Stimulated activated CD4-positive, alpha-beta T cell treated with anti-CD3 and anti-CD28 coated beads, Interleukin-1b, Interleukin-23, amount 100 ng/mL, for 1 hour (primary cell): ENCODE data around the gene CUL9.
"Not testable (repeated sequence)": the region's sequence is repeated elsewhere in the genome, so short reads cannot be mapped to it uniquely, and the experiment has no call there.

Source experiments
- DNase-seq, 2 donors: peaks; one replicate each; pipeline ENCODE4 v3.0.0-alpha.2; 2020; ENCODE audit warnings: low read depth in 2 of 2

Gene CUL9

DNA sequence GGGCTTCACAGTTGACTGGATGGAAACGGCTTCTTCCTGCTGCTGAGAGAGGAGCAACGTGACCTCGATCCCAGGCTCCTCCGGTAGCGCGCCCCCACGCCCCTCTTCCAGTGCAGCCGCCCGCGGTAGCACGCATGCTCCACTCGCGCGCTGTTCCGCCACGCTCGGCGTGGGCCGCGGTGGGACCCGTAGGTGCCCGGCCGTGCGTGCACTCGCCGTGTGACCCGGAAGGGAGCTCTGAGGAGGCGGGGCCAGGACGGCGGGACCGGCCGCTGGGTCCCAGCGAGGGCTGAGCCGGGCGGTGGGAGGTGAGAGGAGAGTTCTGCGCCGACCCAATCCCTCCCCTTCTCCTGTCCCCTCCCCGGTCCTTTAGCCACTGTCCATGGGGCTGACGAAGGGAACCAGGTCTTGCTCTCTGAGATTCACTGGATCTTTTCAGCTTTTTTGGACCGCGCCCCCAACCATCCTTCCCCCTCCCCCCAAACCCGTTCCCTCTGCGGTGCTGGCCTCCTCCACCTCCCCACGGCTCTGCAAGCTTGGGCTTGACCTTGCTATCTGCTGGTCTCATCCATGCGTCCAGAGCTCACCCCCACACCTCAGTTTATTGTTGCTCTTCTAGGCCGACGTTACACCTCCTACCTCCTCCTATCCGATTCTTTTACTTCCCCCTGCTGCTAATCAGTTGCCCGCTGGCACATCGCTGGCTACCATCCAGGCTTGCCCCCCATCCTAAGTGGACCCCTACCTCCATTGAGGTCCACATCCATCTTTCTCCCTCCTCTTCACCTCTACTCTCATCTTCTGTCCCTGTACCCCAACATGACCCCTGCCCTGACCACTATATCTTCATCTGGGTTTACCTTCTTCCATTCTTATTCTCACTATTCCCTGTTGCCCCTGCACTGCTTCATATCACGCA is at the start of gene CUL9:
Gene CUL9 (plus strand): TSS at position 255 of the 919 bp plus-strand sequence. CDS start 2,115 bp downstream, outside the sequence.
- peak; percentile 47 to 60 for DNase-seq

DNA sequence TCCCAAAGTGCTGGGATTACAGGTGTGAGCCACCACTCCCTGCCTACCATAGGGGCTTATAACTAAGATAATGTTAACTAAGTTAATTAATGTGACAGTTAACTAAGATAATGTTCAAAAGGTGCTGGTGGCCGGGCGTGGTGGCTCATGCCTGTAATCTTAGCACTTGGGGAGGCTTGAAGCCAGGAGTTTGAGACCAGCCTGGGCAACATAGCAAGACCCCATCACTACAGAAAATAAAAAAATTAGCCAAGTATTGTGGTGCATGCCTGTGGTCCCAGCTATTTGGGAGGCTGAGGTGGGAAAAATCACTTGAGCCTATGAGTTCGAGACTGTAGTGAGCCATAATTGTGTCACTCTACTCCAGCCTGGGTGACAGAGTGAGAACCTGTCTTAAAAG is 43.7 kb upstream of the CUL9 start:
- DNase-seq, result no peak

DNA sequence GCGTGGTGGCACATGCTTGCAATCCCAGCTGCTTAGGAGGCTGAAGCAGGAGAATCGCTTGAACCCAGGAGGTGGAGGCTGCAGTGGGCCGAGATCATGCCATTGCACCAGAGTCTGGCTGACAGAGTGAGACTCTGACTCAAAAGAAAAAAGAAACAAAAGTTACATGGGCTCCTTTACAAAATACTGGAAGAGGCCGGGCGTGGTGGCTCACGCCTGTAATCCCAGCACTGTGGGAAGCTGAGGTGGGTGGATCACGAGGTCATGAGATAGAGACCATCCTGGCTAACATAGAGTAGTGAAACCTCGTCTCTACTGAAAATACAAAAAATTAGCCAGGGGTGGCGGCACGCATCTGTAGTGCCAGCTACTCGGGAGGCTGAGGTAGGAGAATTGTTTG is 42.0 kb upstream of the CUL9 start:
- not testable (repeated sequence) for DNase-seq

DNA sequence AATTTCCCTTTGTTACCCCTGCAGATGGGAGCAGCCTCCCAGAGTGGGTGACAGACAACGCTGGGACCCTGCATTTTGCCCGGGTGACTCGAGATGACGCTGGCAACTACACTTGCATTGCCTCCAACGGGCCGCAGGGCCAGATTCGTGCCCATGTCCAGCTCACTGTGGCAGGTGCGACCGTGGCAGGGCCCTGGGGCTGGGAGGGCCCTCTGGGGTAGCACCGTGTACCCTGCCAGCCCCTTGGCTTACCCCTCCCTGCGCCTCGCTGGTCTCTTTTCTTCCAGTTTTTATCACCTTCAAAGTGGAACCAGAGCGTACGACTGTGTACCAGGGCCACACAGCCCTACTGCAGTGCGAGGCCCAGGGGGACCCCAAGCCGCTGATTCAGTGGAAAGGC is 40.4 kb upstream of the CUL9 start:
- DNase-seq, result no peak

DNA sequence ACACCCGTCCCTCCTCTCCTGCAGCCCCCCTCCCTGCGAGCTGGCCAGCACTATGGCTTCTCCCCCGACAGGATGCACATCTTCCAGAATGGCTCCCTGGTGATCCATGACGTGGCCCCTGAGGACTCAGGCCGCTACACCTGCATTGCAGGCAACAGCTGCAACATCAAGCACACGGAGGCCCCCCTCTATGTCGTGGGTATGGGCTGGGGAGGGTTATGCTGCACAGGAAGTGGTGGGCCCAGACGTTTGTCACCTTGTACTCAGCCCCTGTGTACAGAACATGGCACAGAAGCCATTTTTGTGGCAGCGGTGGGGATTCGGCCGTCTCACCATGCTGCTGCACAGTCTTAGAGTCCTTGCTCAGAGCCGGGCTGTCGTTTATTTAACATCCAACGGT is 39.9 kb upstream of the CUL9 start:
- no peak for DNase-seq

DNA sequence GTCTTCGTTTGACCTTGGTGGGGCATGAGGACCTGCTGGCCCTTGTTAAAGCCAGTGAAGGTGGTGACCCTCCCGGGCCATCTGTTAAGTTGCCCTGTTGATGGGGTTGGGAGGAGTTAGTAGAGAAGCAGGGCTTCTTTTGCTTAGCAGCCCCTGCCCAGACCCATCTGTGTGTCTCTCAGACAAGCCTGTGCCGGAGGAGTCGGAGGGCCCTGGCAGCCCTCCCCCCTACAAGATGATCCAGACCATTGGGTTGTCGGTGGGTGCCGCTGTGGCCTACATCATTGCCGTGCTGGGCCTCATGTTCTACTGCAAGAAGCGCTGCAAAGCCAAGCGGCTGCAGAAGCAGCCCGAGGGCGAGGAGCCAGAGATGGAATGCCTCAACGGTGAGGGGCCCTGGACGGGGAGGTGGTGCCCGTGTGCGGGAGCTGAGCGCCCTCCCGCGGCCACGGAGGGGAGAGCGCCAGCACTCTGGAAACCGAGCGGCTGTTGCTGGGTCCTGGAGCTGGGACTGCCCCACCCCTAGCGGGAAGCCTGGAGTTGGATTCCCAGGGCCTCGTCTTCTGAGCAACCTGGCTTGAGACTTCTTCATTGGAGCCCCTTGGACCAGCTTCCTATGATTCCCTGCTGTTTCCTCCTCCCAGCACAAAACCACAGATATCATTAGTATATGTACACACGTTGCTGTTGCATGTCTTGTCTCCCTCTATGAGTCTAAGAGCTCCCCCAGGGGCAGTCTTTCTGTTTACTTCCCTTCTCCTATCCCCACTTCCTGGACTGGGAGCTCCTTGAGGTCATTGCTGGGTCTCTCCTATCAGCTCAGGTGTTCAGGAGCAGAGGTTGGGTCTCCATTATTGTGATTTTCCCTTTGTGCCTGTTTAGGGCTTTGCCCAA is 38.5 kb upstream of the CUL9 start:
- DNase-seq, result peak; percentile 42 to 50

DNA sequence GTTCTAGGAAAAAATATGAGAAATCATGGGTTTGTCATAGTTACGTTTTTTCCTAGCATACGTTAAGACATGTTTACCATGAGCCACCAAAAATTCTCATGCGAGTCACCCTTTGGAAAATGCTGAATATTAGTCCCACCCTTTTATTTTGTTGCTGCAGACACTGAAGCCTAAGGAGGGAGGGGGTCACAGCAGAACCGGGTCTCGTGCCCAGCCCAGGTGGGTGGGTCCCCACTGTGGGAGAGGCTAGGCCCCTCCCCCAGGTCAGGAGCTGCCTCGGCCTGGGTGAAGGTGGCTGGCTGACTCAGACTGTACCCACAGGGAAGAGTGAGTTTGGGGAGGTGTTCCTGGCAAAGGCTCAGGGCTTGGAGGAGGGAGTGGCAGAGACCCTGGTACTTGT is 37.1 kb upstream of the CUL9 start:
- no peak for DNase-seq

DNA sequence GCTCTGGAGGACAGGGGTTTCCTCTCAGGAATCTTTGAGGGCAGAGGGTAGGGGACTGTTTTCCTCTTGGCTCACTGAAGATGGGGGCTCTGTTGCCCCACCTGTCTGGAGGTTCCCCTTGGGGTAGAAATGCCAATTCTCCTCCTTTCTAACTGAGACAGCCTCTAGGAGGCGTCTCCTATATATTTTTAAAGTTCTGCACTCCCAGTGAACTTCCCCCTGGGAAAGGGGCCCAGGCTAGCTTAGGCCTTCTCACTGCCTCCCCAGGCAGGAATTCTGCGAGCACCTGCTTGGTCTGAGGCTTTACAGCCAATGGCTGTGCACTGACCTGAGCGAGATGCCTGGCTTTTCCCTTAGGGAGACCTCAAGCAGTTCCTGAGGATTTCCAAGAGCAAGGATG is 35.7 kb upstream of the CUL9 start:
- DNase-seq, result no peak

DNA sequence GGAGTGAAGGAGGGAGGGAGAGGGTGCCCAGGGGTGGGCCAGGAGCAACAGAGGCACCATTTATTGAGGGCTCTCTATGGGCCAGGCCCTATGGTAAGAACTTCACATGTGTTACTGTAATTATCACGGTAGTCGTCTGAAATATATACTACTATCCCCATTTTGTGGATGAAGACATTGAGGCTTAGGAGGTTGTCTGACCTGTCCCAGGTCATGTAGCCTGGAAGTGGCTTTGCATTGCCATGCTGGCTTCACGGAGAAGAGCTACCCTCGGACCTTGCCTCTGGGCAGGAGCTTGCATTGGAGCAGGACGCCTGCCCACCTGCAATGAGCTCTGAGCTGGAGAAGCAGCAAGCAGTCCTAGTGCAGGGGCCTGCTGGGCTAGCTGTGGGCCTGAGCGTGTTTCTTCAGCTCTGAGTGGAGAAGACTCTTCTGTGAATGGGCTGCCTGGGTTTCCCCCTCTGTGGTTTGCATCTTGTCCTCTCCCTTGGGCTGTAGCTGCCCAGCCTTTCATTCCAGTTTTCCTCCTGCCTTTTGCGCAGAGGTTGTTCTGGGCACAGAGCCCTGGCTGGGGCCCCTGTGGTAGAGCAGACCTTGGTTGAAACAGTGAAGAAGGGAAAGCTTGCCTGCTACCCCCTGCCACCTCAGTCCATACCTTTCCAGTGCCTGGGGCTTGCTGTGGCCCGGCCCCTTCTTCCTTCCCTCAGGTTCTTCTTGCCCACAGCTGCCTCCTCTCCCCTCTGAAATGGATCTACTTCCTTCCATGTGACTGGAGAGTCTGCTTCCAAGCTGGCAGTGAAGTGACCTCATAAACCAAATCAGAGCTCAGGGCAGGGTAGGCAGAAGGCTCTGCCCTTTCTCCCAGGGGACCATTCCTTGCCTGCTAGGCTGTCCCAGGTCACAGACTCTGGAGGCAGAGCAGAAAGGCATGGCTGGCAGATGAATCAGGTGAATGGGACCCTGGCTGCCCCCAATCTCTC is 35.0 kb upstream of the CUL9 start:
- DNase-seq, result no peak

DNA sequence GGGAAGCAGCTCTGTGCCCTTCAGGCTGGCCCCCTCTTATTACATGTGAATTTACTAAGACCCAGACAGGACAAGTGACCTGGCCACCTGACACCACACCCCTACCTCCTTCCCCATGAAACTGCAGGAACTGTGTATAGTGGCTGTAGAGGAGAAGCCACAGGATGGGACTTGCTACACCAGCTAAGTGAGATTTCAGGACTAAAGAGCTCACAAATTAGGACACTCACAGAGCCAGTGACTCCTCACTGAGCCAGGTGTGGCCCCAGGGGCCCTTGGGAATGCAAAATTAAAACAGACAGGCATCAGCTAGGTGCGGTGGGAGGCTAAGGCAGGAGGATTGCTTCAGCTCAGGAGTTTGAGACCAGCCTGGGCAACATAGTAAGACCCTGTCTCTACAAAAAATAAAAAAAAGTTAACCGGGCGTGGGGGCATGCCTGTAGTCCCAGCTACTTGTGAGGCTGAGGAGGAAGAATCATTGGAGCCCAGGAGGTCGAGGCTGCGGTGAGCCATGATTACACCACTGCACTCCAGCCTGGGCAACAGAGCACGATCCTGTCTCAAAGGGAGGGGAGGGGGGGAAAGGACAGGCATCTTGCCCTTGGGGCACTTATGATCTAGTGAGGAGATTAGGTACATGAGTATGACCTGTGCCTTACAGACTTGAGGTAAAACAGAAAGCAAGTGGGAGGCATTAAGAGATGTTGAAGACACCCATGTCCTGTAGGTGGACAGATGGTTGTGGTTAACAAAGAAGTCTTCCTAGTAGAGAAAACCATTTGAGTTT is 34.1 kb upstream of the CUL9 start:
- no peak for DNase-seq

DNA sequence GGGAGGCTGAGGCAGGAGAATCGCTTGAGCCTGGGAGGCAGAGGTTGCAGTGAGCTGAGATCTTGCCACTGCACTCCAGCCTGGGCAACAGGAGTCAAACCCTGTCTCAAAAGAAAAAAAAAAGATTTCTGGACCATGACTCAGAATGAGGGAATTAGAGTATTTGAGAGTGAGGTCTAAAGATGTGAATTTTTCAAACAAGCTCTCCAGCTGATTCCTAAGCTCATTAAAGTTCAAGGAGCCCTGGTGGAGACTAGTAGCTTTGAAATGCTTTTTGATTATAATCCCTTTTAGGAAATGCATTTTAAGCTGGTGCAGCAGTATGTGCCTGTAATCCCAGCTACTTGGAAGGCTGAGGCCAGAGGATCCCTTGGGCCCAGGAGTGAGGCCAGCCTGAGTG is 32.7 kb upstream of the CUL9 start:
- DNase-seq, result no peak

DNA sequence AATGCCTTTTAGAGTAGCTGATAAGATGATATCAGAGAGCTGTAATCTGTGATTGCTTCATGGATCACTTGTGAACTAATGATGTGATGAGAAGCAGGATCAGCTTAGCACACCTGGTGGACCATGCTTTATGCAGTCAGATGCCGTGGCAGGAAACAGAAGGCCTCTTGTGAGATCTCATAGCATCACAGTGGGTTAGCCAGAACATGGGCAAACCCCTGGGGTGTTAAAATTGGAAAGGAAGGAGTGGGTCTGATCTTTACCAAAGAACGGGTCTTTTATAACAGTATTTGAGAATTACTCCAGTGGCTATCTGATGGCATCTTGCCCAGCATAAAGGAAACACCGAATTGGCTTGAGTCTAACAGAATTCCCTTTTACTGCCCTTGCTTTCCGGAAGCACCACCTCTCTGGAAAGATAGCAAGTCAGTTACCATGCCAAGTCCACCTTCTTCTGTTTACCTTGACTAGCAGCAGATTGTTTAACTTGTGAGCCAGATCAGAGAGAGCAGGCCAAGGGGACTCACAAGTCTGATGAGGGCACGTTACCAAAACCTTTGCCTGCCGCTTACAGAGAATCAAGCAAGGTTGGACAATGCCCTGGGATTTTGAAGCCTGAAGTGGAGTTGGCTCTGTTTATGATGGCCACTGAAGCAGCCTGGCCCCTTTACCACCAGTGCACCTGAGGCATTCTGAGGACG is 31.8 kb upstream of the CUL9 start:
- DNase-seq, result no peak

DNA sequence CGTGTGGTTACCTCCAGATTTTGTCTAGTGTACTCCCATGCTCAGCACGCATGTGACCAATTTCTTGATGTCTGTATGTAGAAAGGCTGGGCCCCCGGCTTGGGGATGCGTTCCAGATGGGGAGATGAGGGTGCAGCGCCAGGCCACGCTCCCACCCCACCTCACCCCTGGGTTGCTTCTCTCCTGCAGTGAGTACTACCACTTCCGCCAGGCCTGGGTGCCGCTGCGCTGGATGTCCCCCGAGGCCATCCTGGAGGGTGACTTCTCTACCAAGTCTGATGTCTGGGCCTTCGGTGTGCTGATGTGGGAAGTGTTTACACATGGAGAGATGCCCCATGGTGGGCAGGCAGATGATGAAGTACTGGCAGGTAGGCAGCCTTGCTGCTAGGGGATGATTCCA is 22.4 kb upstream of the CUL9 start:
- DNase-seq, result no peak

DNA sequence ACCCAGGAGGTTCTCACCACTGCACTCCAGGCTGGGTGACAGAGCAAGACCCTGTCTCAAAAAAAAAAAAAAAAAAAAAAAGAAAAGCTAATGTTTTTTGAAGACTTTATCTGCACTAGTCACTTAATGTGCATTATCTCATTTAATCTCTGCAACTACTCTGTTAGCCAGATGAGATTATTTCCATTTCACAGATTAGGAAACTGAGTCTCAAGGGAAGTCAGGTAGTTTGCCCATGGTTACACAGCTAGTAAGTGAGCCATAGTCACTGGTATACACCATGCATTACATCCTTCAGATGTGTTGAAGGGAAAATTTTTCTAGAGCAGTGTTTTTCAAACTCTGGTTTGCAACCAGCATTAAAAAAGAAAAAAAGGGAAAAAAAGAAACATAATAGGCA is 18.1 kb upstream of the CUL9 start:
- DNase-seq, result no peak

DNA sequence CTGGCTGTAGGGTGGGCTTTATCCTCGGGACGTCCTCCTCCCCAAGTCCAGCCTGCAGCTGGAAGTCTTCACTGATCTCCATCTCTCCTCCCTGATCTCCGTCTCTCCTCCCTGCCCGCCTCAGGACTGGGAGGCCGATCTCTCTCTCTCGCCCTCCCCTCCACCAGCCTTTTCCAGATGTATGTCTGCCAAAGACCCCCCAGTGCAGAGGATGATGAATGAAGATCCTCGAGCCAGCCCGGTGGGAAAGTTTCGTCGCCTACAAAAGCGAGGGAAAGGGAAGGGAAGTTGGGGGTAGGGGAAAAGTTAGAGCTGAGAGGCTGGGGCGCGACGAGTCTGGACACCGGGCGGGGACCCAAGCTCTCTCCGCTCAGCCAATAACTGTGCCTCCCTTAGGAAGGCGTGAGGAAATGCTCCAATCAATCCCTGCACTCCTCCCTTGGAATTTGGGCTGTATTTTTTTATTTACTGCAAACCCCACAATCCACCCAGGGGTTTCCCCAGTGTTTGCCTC is 11.5 kb upstream of the CUL9 start:
- no peak for DNase-seq

DNA sequence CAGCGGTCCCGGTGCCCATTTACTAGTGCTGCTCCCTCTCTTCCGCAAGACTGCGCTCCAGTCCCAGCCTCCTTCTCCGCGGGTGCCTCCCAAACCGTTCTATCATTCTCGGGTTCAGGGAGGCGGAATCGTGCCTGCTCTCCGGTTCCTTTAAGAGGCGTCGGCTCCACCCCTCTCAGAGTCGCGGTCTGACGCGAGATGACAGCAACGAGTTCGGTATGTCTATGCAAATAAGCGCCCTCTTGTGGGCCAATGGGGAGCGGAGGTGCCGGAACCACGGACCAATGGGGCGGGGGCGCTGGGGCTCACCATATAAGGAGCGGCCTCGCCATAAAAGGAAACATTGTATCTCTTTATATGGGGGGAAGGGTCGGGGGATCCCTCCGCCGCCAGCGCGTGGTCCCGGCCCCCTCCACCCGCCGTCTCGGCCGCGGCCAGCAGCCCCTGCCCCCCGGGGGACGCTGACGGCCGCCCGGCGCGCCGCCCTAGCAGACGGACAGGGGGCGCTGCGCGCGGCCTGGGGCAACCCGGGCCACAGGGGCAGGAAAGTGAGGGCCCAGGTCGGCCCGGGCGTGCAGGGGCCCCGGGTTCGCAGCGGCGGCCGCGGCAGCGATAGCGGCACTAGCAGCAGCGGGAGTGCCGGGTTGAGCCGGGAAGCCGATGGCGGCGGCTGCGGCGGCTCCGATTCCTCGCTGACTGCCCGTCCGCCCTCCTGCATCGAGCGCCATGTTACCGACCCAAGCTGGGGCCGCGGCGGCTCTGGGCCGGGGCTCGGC is 10.9 kb upstream of the CUL9 start, which contains the start of gene SRF:
Gene SRF (plus strand): TSS at position 339 of the 776 bp plus-strand sequence. CDS start 388 bp downstream, at position 727.
- peak; percentile 96 to 97 for DNase-seq

DNA sequence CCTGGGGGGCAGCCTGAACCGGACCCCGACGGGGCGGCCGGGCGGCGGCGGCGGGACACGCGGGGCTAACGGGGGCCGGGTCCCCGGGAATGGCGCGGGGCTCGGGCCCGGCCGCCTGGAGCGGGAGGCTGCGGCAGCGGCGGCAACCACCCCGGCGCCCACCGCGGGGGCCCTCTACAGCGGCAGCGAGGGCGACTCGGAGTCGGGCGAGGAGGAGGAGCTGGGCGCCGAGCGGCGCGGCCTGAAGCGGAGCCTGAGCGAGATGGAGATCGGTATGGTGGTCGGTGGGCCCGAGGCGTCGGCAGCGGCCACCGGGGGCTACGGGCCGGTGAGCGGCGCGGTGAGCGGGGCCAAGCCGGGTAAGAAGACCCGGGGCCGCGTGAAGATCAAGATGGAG is 10.3 kb upstream of the CUL9 start:
- DNase-seq, result no peak

DNA sequence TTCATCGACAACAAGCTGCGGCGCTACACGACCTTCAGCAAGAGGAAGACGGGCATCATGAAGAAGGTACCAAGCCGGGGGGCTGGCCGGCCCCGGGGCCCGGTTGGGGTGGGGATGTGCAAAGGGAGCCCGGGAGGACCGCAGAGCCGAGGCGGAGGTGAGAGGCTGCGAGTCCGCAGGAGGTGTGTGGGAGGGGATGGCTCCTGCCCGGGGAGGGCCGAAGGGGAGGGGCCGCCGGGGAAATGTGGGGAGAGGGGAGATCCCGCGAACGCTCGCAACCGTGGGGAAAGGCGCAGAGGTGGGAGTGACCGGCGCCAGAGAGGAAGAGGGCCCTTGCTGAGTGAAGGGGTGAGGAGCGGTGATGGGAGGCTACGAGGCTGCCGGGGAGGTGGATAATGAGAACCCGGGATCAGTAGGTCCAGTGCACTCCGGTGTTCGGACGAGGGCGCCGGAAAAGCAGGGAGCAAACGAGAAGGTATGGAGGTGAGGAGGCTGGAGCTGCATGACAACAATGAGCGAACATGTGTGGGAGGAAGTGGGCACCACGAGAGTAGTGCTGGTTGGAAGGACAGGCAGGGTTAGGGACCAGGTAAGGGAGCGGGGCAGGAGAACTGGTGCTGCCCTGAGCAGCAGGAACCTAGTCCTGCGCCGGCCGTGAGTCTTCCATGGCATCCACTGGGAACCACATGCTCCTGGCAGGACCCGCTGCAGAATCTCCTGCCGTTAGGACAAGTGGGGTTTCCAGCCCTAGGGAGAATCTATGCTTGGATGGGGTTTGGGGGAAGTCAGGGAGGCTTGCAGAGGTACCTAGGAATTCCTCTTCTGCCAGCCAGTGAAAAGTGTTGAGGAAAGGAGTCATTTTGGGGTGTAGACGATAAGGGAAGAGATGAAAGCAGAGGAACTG is 9.6 kb upstream of the CUL9 start:
- DNase-seq, result no peak
